Measurements from ENCODE around the gene CCDC157.

The CCDC157 gene

GRCh38 chr22:30416837-30417236 lies 60.0 kb downstream of the CCDC157 start:
- no peak for DNase-seq

- DNase-seq = no peak
Observed at GRCh38 chr22:30420347-30421125, 63.7 kb downstream of the CCDC157 start.

GRCh38 chr22:30421695-30422480 lies 65.1 kb downstream of the CCDC157 start:
- DNase-seq = no peak

GRCh38 chr22:30422481-30423300 lies 65.9 kb downstream of the CCDC157 start:
- no peak for DNase-seq

GRCh38 chr22:30423301-30423958 lies 66.6 kb downstream of the CCDC157 start:
- no peak for DNase-seq

- peak; percentile 95 for DNase-seq
Observed at GRCh38 chr22:30423959-30424533, 67.2 kb downstream of the CCDC157 start.

GRCh38 chr22:30424534-30425326 lies 67.9 kb downstream of the CCDC157 start:
- DNase-seq = peak; percentile 1

GRCh38 chr22:30425327-30425615 lies 68.5 kb downstream of the CCDC157 start:
- no peak for DNase-seq

GRCh38 chr22:30425616-30426387 lies 69.0 kb downstream of the CCDC157 start, which contains the start of gene MTFP1:
Gene MTFP1 (plus strand): TSS chr22:30425768. CDS start chr22:30425880, 112 bp downstream.
- DNase-seq = no peak
